ENCODE results near the gene ADD1.
"Not testable (repeated sequence)": the region's sequence is repeated elsewhere in the genome, so short reads cannot be mapped to it uniquely, and the experiment has no call there.

The ADD1 gene

DNA sequence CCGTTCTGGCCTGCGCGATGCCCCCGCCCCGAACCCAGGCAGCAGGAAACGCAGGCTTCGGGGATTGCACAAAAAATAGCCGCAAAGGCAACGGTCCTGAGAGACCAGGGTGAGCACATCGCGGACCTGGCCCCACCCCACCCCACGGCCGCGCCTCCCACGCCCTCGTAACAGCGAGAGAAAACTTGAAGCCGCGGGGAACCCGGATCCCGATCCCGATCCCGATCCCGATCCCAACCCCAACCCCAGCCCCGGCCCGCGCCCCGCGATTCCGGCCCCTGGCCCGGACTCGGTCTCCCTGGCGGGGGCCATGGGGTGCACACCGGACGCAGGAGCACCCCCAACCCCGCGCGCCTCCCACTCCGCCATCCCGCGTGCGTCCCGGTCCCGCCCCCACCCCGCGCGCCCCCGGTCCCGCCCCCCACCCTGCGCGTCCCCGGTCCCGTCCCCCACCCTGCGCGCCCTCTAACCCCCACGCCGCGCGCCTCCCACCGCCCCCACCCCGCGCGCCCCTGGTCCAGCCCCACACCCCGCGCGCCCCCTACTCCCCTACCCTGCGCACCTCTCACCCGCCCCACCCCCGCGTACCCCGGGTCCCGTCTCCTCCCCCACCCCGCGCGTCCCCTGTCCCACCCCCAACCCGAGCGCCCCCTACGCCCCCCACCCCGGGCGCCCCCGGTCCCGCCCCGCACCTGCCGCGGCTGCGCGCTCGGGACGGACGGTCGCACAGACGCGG lies 90.6 kb downstream of the ADD1 start:
- DNase-seq (ENCODE audit: low spot score): peak; percentile 29

DNA sequence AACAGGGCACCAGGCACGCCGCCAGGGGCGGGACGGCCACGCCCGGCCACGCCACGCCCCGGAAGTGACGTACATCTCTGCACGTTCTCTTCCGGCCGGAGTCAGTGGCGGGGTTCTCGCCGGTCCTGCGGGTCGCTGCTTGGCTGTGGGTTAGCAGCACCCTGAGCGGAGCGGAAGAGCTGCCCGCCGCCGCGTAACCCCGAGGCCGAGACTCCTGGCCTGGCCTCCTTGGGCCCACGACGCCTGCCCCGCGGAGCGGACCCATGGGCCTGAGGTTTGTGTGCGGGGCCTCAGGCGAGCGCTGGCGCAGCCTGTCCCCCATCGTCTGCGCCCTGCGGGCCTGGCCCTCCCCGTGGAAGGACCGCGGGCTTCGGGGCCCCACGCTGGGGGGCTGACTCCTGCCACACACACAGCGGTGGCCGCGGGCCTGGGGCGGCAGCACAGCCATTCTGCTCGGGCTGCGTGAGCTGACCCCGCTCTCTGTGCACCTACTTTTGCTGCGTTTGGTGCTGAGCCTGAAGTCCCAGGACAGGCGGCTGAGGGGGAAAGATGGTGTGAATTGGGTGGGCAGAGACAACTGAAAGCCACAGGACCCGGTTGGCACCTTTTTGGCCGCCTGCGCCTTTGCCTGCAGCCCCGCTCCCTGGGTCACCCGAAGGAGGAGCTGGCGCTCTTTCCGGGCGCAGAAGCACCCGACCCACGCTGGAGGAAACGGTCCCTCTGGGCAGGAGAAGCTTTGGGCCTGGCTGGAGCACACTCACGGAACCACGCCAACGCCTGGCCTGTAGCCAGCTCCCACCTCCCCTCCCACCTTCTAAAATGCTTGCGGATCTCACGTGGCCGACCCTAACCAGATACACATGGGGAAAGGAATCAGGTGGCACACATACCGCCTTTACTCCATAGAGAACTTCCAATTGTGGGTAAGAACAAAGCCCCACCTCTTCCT lies 91.4 kb downstream of the ADD1 start:
- peak; percentile 95 for DNase-seq (ENCODE audit: low spot score)

DNA sequence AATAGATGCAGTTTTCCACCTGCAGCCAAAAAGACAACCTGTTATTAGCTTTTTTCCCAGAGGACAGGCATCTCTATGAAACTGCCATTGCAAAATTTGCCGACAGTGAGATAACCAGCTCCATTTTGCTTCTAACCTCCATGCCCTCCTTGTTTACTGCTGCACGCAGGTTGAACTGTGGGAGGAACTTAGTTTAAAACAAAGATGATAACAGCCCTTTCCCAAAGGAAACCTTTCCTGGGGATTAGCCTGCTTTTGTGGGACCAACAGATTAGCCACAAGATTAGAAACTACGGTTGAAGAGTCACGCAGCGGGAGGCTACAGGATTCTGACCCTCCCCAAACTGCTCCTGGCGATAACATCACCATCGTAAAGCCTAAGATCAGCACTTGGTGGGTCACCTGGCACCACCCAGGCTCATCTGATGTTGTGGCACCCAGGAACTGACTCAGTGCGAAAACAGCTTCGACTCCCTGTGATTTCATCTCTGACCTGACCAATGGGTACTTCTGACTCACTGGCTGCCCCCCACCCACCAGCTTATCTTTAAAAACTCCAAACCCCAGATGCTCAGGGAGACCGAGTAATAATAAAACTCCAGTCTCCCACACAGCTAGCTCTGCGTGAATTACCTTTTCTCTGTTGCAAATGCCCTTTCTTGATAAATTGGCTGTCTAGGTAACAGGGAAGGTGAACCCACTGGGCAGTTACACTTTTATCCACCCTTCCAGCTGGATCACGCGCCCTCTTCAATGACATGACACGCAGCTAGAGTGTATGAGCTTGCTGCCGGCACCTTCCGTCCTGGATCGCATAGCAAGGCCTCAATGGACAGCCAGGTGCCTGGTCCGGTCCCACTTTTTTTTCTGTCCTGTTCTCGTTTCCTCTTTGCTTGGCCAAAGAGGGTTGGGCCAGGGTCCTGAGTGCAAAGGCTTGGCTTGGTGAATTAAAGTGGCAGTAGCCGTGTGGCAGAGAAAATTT lies 92.4 kb downstream of the ADD1 start:
- DNase-seq (ENCODE audit: low spot score): peak; percentile 83

DNA sequence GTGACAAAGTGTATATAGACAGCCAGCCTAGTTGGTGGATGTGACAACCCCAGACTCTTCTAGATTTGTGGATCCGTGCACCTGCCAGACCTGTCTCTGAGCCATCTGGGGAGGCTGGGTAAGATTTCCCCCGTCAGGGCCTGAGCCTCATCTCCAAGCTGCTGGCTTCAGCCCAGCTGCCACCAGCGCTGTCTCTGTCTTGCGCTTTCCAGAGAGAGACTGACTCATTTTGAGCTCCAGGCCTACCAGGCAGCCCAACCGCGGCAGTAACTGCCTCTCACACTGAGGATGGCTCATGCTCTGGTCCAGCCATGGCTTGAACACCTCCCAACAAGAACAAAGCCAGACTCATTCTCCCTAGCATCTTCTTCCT lies 93.1 kb downstream of the ADD1 start:
- DNase-seq (ENCODE audit: low spot score): peak; percentile 33

DNA sequence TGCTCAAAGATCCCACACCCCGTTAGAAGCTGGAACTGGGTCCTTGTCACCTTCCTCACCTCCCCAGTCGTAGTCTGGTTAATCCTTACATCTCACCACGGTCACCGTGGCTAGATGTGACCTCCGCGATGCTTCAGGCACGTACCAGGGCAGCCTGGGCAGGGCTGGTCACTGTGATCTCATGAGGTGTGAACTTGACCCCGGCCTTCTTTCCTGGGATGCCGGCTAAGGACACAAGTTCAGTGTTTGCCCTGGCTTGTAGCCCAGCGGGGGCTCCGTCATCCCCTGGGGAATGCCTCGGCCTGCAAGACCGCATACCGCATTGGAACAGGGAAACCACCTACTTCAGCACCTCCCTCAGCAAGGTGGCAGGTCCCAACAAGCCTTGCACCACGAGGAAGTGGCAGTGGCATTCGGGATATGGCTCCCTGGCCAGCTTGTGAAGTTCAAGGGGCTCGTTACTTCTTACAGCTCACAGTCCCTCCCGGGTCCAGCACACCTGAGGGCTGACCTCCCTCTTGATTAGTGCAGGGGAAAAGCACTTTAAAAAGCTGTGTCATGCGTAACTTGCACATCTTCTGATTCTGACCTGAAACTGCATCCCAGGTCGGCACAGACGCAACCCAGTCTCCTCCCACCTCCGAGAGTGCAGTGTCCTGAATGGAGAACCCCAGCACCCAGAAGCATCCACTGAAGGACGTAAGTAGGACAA lies 93.7 kb downstream of the ADD1 start:
- DNase-seq (ENCODE audit: low spot score): peak; percentile 63

DNA sequence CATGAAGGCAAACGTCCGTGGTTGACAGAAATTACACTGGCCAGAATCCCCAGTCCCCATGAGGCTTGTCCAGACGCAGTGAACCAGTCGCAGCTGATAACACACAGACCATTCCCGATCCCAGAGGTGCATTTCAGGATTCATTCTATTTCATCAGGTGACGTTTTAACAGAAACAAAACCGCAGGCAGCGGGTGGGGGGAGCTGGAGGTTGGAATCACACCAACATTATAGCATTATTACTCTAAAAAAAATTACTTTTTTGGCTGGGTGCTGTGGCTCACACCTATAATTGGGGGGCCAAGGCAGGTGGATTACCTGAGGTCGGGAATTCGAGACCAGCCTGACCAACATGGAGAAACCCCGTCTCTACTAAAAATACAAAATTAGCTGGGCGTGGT lies 94.3 kb downstream of the ADD1 start:
- no peak for DNase-seq (ENCODE audit: low spot score)

DNA sequence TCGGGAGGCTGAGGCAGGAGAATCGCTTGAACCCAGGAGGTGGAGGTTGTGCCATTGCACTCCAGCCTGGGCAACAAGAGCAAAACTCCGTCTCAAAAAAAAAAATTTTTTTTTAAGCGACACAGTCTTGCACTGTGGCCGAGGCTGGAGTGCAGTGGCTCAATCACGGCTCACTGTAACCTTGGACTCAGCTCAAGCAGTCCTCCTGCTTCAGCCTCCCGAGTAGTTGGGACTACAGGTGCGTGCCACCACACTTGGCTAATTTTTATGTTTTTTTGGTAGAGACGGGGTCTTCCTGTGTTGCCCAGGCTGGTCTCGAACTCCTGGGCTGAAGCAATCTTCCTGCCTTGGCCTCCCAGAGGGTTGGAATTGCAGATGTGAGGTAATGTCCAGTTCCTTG lies 94.8 kb downstream of the ADD1 start:
- DNase-seq (ENCODE audit: low spot score): not testable (repeated sequence)

DNA sequence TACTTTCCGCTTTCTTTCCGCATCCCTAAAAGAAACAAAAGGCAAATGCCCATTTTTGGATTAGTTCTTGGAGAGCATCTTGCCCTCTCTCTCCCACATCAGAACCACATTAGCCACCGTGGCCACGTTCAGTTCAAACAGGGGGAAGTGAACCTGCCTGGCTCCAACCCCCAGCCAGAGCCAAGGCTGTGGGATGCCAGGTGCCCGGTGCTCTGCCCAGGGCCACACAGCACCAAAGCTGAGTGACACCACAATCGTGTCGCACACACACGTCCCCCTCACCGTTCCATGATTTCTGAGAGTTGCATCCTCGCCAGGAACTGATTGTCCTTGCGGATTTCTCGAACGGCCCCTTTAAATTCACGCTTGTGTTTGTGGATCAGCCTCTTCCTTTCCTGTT lies 95.3 kb downstream of the ADD1 start:
- no peak for DNase-seq (ENCODE audit: low spot score)

DNA sequence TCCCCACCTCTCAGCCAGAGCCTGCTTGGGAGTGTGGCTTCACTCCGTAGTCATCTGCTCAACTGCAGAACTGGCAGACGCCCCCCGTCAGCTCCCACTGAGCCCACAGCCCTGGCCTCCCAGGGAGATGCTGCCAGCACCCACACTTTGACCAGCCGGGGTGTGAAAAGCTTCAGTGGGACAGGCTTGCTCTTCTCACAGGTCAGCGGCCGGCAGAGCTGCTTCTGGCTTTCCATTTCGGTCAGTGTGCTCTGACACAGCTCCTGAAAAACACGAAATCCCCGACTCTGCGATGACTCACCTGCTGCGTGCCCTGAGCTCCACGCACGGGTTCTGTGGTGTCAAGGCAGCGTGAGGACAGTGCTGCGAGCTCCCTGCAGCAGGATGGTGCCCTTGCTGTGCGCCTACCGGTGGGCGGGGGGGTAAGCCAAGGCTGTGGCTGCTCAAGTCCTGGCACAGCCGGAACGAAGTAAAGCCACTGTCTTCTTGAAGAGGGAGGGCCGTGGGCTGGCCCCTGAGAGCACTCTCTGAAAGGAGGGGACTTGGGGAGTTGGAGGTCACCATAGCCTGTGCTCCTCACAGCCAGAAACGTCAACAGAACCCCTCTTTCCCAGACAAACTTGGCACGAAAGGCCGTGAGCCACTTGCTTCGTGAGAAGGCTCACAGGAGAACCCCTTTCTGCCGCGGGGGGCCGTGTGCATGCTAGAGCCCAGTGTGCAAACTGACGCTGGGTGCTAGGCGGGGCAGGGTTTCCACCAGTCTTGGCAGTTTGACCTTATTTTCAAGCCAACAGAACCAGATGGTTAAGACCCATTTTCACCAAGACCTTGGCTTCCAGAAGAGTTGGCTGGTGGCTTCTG lies 96.0 kb downstream of the ADD1 start:
- no peak for DNase-seq (ENCODE audit: low spot score)

DNA sequence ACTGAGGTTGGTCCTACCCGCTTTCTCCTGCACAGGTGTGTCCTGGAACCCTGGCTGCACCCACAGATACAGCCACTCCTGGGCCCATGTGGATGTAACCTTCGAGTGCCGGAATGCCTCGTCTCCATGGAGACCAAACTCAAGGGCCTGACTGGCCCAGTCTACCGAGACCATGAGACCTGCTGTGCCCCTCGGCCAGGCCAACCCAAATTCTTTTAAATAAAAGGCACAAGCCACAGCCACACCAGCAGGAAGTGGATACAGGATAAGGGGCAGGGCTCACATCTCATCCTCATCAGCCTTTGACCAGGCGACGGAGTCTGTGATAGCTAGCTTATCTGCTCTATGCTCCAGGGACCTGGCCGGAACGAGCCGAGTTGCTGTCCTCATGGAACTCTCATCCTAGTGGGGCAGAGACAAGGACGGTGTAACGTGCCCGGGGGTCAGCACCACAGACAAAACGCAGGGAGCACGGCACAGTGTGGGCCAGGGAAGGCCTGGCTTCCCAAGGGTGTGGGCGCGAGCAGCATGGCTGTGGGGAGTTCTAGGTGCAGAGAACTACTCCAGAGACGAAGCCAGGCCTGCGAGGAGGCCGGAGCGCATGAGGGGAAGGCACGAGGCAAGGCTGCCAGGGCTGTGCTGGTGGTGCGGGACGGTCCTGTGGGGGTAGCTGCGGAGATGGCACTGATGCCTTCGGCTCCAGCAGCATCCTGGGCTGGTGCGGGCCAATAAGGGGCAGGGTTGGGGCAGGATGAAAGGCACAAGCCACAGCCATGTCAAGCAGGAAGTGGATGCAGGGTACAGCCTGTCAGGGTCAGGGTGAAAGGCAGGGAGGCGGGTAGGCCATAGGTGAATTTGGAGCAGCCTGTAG lies 96.9 kb downstream of the ADD1 start:
- DNase-seq (ENCODE audit: low spot score): no peak

DNA sequence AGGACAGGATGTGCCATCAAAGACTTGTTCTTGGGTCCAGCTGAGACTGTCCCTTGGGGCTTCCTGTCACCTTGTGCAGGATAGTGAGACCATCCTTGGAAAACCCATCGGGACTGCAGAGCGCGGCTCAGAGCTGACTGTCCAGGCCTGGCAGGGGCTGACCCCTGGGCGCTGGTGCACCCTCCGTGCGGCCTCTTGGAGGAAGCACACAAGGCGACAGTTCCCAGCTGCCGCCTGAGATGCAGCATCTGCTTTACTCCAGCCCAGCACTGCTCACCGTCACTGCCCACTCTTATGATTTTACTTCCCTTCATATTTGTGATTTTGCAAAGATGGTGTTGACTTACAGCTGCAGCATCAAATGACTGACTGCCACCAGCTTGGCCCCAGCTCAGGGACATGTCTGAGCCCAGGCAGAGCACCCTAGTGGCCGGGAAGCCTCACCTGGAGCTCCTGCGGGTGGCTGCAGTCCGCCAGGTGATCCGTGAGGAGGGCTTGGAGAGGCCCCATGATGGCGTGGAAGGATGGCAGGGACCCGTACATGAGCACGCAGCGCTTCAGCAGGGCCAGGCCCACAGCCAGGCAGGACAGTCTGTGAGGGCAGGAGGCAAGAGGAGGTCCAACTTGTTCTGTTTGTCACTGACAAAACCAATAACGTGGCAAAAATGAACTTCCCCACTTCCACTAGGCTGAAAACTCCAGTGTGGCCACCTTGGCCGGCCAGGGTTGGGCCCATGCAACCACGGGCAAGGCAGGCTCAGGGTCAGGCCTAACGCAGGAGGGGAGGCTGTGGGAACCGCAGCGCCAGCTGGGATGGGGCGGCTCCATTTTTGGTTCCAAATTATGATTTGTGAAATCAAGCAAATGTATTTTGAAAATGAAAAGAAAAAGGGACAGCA lies 97.7 kb downstream of the ADD1 start:
- no peak for DNase-seq (ENCODE audit: low spot score)

DNA sequence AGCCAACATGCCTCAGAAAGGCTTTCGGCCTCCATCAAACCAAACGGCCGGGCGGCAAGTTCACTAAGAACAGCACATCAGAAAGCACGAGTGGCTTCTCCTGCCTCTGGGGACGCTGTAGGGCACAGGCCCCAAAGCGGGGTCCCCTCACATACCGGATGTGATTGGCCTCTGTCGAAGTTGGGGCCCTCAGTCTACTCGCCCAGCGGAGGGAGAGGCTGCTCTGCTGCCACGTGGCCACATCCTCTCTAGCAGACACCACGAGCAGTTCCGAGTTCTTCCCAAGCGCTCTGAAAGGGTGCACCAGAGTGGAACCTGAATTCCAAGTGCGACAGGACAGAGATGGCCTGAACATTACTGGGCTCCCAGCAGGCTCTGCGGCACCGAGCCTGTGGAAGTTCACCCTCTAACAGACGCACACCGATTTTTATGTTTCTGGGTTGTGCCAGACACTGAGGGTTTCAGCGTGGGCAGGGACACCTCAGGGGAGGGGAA lies 98.4 kb downstream of the ADD1 start:
- DNase-seq (ENCODE audit: low spot score): no peak

DNA sequence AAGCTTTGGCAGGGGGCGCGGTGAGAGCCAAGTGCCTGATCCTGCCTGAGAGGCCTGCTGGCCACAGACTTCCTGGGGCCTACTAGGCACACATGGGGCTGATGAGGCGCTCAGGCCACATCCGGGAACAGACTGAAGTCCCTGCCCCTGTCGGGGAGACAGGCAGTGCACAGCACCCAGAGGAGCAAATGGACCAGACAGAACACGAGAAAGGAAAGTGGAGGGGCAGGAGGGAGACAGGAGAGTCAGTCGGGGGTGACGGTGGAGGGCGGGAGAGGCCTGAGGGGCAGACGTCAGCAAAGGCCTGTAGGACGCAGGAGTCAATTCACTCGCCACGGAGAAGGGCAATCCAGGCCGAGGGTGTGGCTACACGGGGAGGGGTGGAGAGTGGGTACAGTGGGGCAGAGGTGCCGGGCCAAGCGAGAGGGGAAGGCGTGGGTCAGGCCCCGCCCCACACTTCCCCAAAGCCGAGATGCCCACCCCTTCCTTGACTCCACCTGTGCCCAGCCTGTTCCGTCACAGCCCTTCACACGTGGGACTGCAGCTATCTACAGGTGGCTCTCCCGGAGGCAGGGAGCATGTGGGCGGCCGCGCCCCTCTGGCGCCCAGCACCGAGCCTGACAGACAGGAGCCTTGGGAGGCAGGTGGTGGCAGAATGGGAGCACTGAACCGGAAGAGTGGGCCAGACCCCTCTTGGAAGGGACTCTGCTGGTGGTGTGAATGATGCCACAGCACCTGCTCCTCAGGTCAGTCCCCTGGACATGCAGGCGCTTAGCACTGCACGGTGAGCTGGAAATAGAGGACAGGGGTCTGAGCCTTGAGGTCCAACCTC lies 99.1 kb downstream of the ADD1 start:
- DNase-seq (ENCODE audit: low spot score): no peak

DNA sequence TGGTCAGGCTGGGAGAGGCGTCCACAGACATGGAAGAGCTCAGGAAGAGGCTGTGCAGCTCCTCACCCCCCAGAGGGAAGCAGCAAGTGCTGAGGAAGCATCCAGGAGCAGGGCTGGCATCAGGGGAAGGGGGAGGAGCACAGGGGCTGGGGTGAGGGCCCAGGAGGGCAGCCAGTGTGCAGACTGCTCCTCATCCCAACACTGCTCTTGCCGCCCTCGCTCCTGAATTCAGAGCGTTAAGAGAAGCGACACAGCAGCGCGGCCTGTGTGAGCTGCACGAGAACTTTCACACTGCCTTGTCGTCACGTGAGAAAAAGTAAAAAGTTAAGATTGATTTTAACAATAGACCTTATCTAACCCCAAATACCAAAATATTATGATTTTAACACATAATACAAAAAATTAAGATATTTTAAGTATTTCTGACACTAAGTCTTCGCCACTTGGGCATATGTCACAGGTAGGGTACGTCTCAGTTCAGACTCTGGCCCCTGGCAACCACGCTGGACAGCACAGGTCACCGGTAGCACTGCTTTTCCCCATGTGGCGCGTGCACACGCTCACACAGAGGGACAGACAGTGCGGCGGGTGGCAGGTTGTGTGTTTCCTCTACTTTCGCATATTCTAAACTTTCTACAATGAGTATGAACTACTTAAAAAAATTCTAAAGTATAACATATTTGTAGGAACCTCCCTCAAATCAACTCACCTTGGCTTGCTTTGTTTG lies 99.9 kb downstream of the ADD1 start:
- DNase-seq (ENCODE audit: low spot score): no peak

DNA sequence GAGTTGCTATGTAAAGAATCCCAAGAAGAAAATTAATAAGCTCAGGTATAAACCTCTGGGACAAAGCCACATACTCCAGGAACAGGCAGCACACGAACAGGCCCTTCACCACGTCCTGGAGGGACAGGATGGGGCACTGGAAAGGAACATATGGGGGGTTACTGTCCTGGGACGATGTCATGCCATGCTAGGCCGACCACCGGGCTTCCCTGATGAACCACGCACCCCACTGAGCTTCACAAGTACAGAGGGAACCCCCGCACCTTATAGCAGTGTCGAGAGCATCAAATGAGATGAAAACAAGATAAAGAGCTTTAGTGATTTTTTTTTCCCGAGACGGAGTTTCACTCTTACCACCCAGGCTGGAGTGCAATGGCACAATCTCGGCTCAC lies 100.4 kb downstream of the ADD1 start:
- no peak for DNase-seq (ENCODE audit: low spot score)

Measured in LoVo (cell line).